Mesenchymal stem cell (in vitro differentiated cells and primary cell): ENCODE results near the gene DLL1.
A peak's percentile ranks its signal among the peaks of the same experiment; 100 is the strongest.

ENCODE experiments used
- DNase-seq: peaks from one replicate; pipeline ENCODE4 v3.0.0-alpha.2; 2013
- H2AFZ ChIP-seq: one replicate; pipeline ENCODE4 v1.6.1; 2013; ENCODE audit warnings: low read depth, mild to moderate bottlenecking, control low read depth, inconsistent platforms, low read length, moderate library complexity
- H2AK5ac ChIP-seq: 2 replicates; pipeline ENCODE4 v1.6.1; 2013; ENCODE audit warnings: low read length, moderate library complexity, mild to moderate bottlenecking, inconsistent platforms; ENCODE audit not compliant: severe bottlenecking
- H2BK120ac ChIP-seq: one replicate; pipeline ENCODE4 v1.6.1; 2013; ENCODE audit warnings: low read depth, mild to moderate bottlenecking, inconsistent platforms, low read length, moderate library complexity
- H2BK12ac ChIP-seq, 2 experiments: one replicate each; pipeline ENCODE4 v1.6.1; 2013; ENCODE audit warnings: inconsistent platforms in 2 of 2, low read length in 2 of 2, mild to moderate bottlenecking in 2 of 2, moderate library complexity in 2 of 2, control low read depth in 1 of 2
- H2BK15ac ChIP-seq: one replicate; pipeline ENCODE4 v1.6.1; 2013; ENCODE audit warnings: mild to moderate bottlenecking, low read depth, inconsistent platforms; ENCODE audit not compliant: poor library complexity, severe bottlenecking
- H2BK5ac ChIP-seq: 2 replicates; pipeline ENCODE4 v1.6.1; 2013; ENCODE audit warnings: low read depth, mild to moderate bottlenecking, low read length, control low read depth, inconsistent platforms; ENCODE audit not compliant: poor library complexity, severe bottlenecking
- H3K14ac ChIP-seq, 2 experiments: one replicate each; pipeline ENCODE4 v1.6.1; 2013; ENCODE audit warnings: inconsistent platforms in 2 of 2, low read length in 2 of 2, control low read depth in 1 of 2, mild to moderate bottlenecking in 1 of 2, moderate library complexity in 1 of 2
- H3K18ac ChIP-seq, 2 experiments: one replicate each; pipeline ENCODE4 v1.6.1; 2013; ENCODE audit warnings: inconsistent platforms in 2 of 2, low read length in 2 of 2, control low read depth in 1 of 2, low read depth in 1 of 2, mild to moderate bottlenecking in 1 of 2
- H3K23ac ChIP-seq, 2 experiments: one replicate each; pipeline ENCODE4 v1.6.1; 2013; ENCODE audit warnings: inconsistent platforms in 2 of 2, low read length in 2 of 2, mild to moderate bottlenecking in 2 of 2, moderate library complexity in 2 of 2, control low read depth in 1 of 2
- H3K27ac ChIP-seq: 2 replicates; pipeline ENCODE4 v1.5.1; 2013; ENCODE audit warnings: mild to moderate bottlenecking, moderate library complexity, low read length, control low read depth, inconsistent platforms; ENCODE audit not compliant: poor library complexity, severe bottlenecking
- H3K27me3 ChIP-seq, 2 experiments: 2 replicates each; pipeline versions ENCODE4 v1.6.1 to v1.7.0; 2013; ENCODE audit warnings: low read length in 2 of 2, mild to moderate bottlenecking in 2 of 2, moderate library complexity in 2 of 2, control low read depth in 1 of 2, inconsistent platforms in 1 of 2; ENCODE audit not compliant: control insufficient read depth in 1 of 2, insufficient read depth in 1 of 2
- H3K36me3 ChIP-seq, 2 experiments: 2 replicates each; pipeline versions ENCODE4 v1.6.1 to v1.7.0; 2013; ENCODE audit warnings: low read length in 2 of 2, control low read depth in 1 of 2, inconsistent platforms in 1 of 2, low read depth in 1 of 2, mild to moderate bottlenecking in 1 of 2; ENCODE audit not compliant: insufficient read depth in 2 of 2, control insufficient read depth in 1 of 2
- H3K4ac ChIP-seq, 2 experiments: one replicate each; pipeline ENCODE4 v1.6.1; 2013; ENCODE audit warnings: inconsistent platforms in 2 of 2, low read length in 2 of 2, mild to moderate bottlenecking in 2 of 2, moderate library complexity in 2 of 2, control low read depth in 1 of 2, low read depth in 1 of 2
- H3K4me1 ChIP-seq: 2 replicates; pipeline ENCODE4 v1.6.1; 2013; ENCODE audit warnings: low read depth, low read length, control low read depth; ENCODE audit not compliant: control insufficient read depth, insufficient read depth
- H3K4me2 ChIP-seq: 2 replicates; pipeline ENCODE4 v1.6.1; 2013; ENCODE audit warnings: low read length, mild to moderate bottlenecking, inconsistent platforms; ENCODE audit not compliant: poor library complexity, severe bottlenecking
- H3K4me3 ChIP-seq, 2 experiments: 2 replicates each; pipeline versions ENCODE4 v1.5.1 to v1.7.0; 2013; ENCODE audit warnings: low read length in 2 of 2, mild to moderate bottlenecking in 2 of 2, control low read depth in 1 of 2, low read depth in 1 of 2; ENCODE audit not compliant: insufficient read depth in 1 of 2
- H3K79me1 ChIP-seq: replicated peaks from 2 replicates; pipeline ENCODE4 v1.6.1; 2013; ENCODE audit warnings: mild to moderate bottlenecking, control low read depth, low read length, inconsistent platforms; ENCODE audit not compliant: poor library complexity, severe bottlenecking
- H3K9ac ChIP-seq: 2 replicates; pipeline ENCODE4 v1.7.0; 2013; ENCODE audit warnings: mild to moderate bottlenecking, low read length, moderate library complexity
- H3K9me3 ChIP-seq: 2 replicates; pipeline ENCODE4 v1.7.0; 2013; ENCODE audit warnings: mild to moderate bottlenecking, low read length; ENCODE audit not compliant: control insufficient read depth
- H4K8ac ChIP-seq: one replicate; pipeline ENCODE4 v1.6.1; 2013; ENCODE audit warnings: inconsistent platforms, mild to moderate bottlenecking, low read length, moderate library complexity
- H4K91ac ChIP-seq: one replicate; pipeline ENCODE4 v1.6.1; 2013; ENCODE audit warnings: mild to moderate bottlenecking, low read length, inconsistent platforms
- WGBS: methylation state at CpG from one replicate; pipeline ENCODE4 v1.1.7; 2013; ENCODE audit warnings: mixed read lengths; 5-methylcytosine and 5-hydroxymethylcytosine counted together

DLL1 gene

DNA sequence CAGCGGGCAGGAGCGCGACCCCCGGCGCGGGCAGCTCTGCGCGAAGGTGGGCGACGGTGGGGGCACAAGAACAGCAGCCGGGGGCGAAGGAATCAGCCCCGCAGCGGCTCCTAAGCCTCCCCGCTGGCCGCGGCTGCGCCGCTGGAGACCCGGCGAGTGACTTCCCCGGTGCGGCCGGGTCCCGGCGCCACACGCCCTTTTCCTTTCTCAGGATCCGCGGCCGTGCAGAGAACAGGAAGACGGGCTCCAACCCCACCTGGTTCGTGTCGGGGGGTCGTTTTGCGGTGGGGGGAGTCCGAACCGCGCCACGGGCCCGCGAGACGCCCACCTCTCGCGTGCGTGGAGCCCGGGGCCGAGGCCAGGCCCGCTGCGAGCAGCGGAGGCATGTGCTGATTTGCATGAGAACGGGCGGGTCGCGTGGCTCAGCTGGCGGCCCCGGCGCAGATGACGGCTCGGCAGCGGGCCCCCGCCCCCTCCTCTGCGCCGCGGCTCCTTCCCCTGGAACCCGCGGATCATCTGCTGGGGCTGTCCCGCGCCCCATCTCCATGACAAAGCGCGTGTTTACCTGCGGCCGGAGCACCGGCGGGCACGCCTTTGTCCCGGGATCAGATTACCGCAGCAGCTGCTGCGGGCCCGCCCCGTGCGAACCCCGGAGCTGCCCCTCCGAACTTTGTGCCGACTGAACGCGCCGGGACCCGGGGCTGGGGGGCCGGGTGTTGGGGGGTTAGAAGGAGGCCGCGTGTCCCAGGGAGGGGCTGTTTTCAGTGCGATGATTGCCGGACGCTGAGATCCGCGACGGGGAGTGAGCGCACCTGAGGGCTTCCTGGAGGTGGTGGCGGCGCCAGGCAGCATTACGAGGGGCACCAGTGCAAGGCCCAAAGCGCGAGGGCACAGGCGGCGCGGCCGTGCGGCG, 4.9 kb upstream of the DLL1 start:
- no peak overlapping the region for H2BK15ac ChIP-seq
- H2BK12ac ChIP-seq, result peak overlapping the region in 1 of 2 experiments; percentile 29
- H3K27me3 ChIP-seq, result peaks cover 58 to 81% of the 10 kb centered on the region in 2 experiments
- no peak overlapping the region for H4K91ac ChIP-seq
- H3K18ac ChIP-seq, result peak overlapping the region; percentile 52 to 82
- WGBS, result under 1% methylated on average over 85 of the region's 109 CpGs
- H3K9ac ChIP-seq, result peak overlapping the region; percentile 26
- H3K4ac ChIP-seq, result peak overlapping the region in 1 of 2 experiments; percentile 15
- peaks cover 42% of the 10 kb centered on the region for H3K4me1 ChIP-seq
- peak overlapping the region; percentile 84 for H2AFZ ChIP-seq
- no peak overlapping the region for H3K27ac ChIP-seq
- H2BK5ac ChIP-seq, result no peak overlapping the region
- H3K36me3 ChIP-seq, result no peaks in the 10 kb centered on the region
- H3K14ac ChIP-seq, result peak overlapping the region in 1 of 2 experiments; percentile 87
- peak overlapping the region; percentile 66 for H4K8ac ChIP-seq
- H3K4me2 ChIP-seq, result peak overlapping the region; percentile 88
- peak overlapping the region in 1 of 2 experiments; percentile 66 for H3K23ac ChIP-seq
- no peak for DNase-seq
- peak overlapping the region; percentile 46 to 69 for H3K4me3 ChIP-seq
- no peaks in the 10 kb centered on the region for H3K9me3 ChIP-seq
- H2BK120ac ChIP-seq, result no peak overlapping the region
- H3K79me1 ChIP-seq, result no peaks in the 10 kb centered on the region
- H2AK5ac ChIP-seq, result no peak overlapping the region

DNA sequence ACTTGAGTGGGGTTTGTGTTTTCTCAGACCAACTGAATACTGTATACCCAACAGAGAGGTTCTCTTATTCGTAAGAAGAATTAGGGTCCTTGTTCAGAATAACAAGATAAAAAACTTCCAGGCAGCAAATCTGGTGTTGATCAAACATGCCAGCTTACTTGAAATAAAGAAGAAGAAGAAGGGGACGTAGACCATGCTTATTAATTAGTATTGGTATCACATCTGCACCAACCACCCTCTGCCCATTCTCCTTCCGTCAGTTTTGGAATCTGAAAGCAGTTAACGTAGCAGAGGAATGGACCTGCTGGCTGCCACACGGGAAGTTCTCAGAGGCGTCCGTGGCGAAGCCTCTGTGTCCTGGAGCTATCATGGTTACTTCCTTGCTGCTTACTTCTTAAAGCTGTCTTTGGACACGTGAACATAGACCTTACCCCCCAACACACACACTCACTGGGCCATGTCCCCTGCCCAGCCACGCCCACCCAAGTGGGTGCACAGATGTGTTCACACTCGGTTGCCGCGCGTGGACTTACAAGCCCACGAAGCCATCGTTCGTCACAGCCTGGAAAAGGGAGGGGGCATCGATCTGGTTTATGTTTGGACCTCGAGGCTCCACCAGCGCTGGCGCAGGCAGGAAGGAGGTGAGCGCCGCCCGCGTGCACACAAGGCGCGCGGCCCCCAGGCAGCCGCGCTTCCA, 4.1 kb upstream of the DLL1 start:
- Histone ChIP-seq H3K14ac (no peak overlapping the region), H2BK120ac (no peak overlapping the region), H2BK12ac (no peak overlapping the region), H3K4ac (no peak overlapping the region), H2AFZ (peak overlapping the region; percentile 84), H3K27me3 (peaks cover 62 to 85% of the 10 kb centered on the region in 2 experiments), H3K4me2 (peak overlapping the region; percentile 88), H3K79me1 (no peaks in the 10 kb centered on the region), H3K36me3 (no peaks in the 10 kb centered on the region), H3K23ac (no peak overlapping the region), H3K27ac (no peak overlapping the region), H4K91ac (no peak overlapping the region), H2BK5ac (no peak overlapping the region), H3K18ac (no peak overlapping the region), H3K4me1 (peaks cover 49% of the 10 kb centered on the region), H3K9ac (peak overlapping the region; percentile 26), H3K4me3 (peak overlapping the region; percentile 46 to 69), H3K9me3 (no peaks in the 10 kb centered on the region), H2AK5ac (no peak overlapping the region), H2BK15ac (no peak overlapping the region), H4K8ac (peak overlapping the region; percentile 7)
- no peak for DNase-seq
- 2% methylated on average over 28 of the region's 30 CpGs for WGBS

DNA sequence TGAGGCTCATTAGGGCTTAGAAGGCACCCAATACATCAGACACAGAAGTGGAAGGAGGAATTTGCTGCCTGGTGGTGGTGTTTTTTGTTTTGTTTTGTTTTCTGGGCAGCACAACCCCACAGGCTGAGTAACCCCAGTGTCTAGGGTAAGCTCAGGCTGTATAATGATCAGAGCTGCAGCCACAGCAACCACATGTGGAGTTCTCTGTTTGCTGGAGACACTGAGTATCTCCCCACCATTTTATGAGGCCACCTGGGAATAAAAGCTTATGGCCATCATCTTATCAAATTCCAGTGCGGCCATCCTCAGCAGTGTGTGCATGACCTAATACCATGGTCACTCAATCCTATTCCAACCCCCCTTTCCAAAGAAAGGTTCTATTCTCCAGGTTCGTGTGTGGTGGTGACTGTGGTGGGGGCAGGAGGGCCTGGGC, 3.4 kb upstream of the DLL1 start:
- Histone ChIP-seq H3K18ac (no peak overlapping the region), H3K27me3 (peaks cover 61 to 90% of the 10 kb centered on the region in 2 experiments), H4K91ac (no peak overlapping the region)

More for the DNA sequence above, 3.4 kb upstream of the DLL1 start:
- Histone ChIP-seq H3K14ac (no peak overlapping the region), H3K23ac (no peak overlapping the region), H4K8ac (no peak overlapping the region), H2BK5ac (no peak overlapping the region), H2BK120ac (no peak overlapping the region), H3K4me2 (no peak overlapping the region), H2BK15ac (no peak overlapping the region), H3K4me1 (peaks cover 55% of the 10 kb centered on the region), H2BK12ac (no peak overlapping the region), H3K9ac (no peak overlapping the region), H2AK5ac (no peak overlapping the region), H3K9me3 (no peaks in the 10 kb centered on the region), H3K4me3 (no peak overlapping the region), H3K27ac (no peak overlapping the region), H3K36me3 (no peaks in the 10 kb centered on the region), H3K79me1 (no peaks in the 10 kb centered on the region), H2AFZ (no peak overlapping the region), H3K4ac (no peak overlapping the region)
- DNase-seq, result no peak
- WGBS, result 30% methylated on average over 1 of the region's 2 CpGs
